Small intestine (tissue), 7 donors: ENCODE results near the gene PCDHGC4. TPM values are rescaled to one million over a fixed set of nuclear protein-coding genes. Genes with fewer than 3 reads are reported as not detected.
A peak's percentile ranks its signal among the peaks of the same experiment; 100 is the strongest.

Experiments
- DNase-seq, 2 donors: peaks; one replicate each; pipeline versions ENCODE4 v3.0.0 to v3.0.0-alpha.2; 2013
- FAIRE-seq: peaks from 2 replicates; lab custom pipeline; 2012; peaks lifted over from hg19 to GRCh38; lab: Jason Lieb, UNC
- H3K27ac ChIP-seq, 3 donors: one replicate each; pipeline ENCODE4 v1.5.1; 2013; ENCODE audit warnings: low read length in 2 of 3, mild to moderate bottlenecking in 2 of 3, control low read depth in 1 of 3, inconsistent platforms in 1 of 3, low read depth in 1 of 3, moderate library complexity in 1 of 3
- H3K27me3 ChIP-seq, 3 donors: one replicate each; pipeline ENCODE4 v1.6.1; 2013; ENCODE audit warnings: low read length in 3 of 3, inconsistent platforms in 1 of 3; ENCODE audit not compliant: control insufficient read depth in 3 of 3, insufficient read depth in 3 of 3
- H3K36me3 ChIP-seq, 3 donors: one replicate each; pipeline ENCODE4 v1.6.1; 2013; ENCODE audit warnings: low read length in 3 of 3, inconsistent platforms in 1 of 3, low read depth in 1 of 3, mild to moderate bottlenecking in 1 of 3, moderate library complexity in 1 of 3; ENCODE audit not compliant: control insufficient read depth in 3 of 3, insufficient read depth in 2 of 3
- H3K4me1 ChIP-seq, 3 donors: one replicate each; pipeline ENCODE4 v1.6.1; 2013; ENCODE audit warnings: low read length in 2 of 3, inconsistent platforms in 1 of 3, low read depth in 1 of 3, mild to moderate bottlenecking in 1 of 3, moderate library complexity in 1 of 3; ENCODE audit not compliant: control insufficient read depth in 3 of 3, insufficient read depth in 2 of 3
- H3K4me3 ChIP-seq, 3 donors: one replicate each; pipeline ENCODE4 v1.5.1; 2013; ENCODE audit warnings: low read length in 3 of 3, control low read depth in 1 of 3, inconsistent platforms in 1 of 3, low read depth in 1 of 3, mild to moderate bottlenecking in 1 of 3, moderate library complexity in 1 of 3
- H3K9me3 ChIP-seq, 2 donors: one replicate each; pipeline ENCODE4 v1.6.1; 2013; ENCODE audit warnings: low read depth in 1 of 2, low read length in 1 of 2; ENCODE audit not compliant: control insufficient read depth in 2 of 2, insufficient read depth in 1 of 2
- WGBS, 3 donors: extraction: QIAGEN DNeasy Blood & Tissue Kit; methylation state at CpG; one replicate each; pipeline ENCODE4 v1.1.7; 2013; 5-methylcytosine and 5-hydroxymethylcytosine counted together
- polyA plus RNA-seq, 4 donors: library from polyadenylated mRNA; stranded (reverse) in 3 of 4; unstranded in 1 of 4; fragments of 200-250 nt in 3 of 4; fragments of 120-200 nt in 1 of 4; gene quantifications; one replicate each; pipeline versions ENCODE4 v1.2.1 to v1.2.3, GENCODE V29; 2013
- donor health status: healthy with polysubstance abuse.
- donor health status: control.
- donor health status: control.
- donor health status: Bipolar disorder and iron deficiency.
- donor health status: healthy.

PCDHGC4 gene
- polyA plus RNA-seq, 4 donors = 0.34 TPM; not detected in 2

- 22 to 42% (median 26%) methylated on average over 63 to 66 of the region's 66 CpGs for WGBS, 3 donors
- Histone ChIP-seq H3K9me3 (no peaks in the 10 kb centered on the region), H3K4me3 (peak overlapping the region in 1 of 3 donors; percentile 9), H3K36me3 (peaks cover 0 to 19% (median 0%) of the 10 kb centered on the region in 3 donors), H3K27ac (no peak overlapping the region), H3K27me3 (peaks cover 16 to 90% (median 19%) of the 10 kb centered on the region in 3 donors), H3K4me1 (no peaks in the 10 kb centered on the region)
- no peak for FAIRE-seq
- no peak for DNase-seq
These were observed 6.7 kb downstream of the PCDHGC4 start for GRCh38 chr5:141491323-141492167.

GRCh38 chr5:141492168-141492885, 7.5 kb downstream of the PCDHGC4 start:
- H3K4me1 ChIP-seq = no peaks in the 10 kb centered on the region
- no peak overlapping the region for H3K27ac ChIP-seq
- H3K4me3 ChIP-seq = peak overlapping the region in 1 of 3 donors; percentile 9
- WGBS, 3 donors = 18 to 41% (median 22%) methylated on average over 60 to 68 of the region's 68 CpGs
- H3K9me3 ChIP-seq = no peaks in the 10 kb centered on the region
- no peak for DNase-seq
- H3K36me3 ChIP-seq = peaks cover 0 to 16% (median 0%) of the 10 kb centered on the region in 3 donors
- H3K27me3 ChIP-seq = peaks cover 16 to 83% (median 19%) of the 10 kb centered on the region in 3 donors
- FAIRE-seq = no peak

- DNase-seq = no peak
- Histone ChIP-seq H3K27ac (peak overlapping the region in 1 of 3 donors; percentile 22), H3K4me1 (no peaks in the 10 kb centered on the region), H3K36me3 (peaks cover 0 to 15% (median 0%) of the 10 kb centered on the region in 3 donors), H3K4me3 (no peak overlapping the region), H3K9me3 (no peaks in the 10 kb centered on the region), H3K27me3 (peaks cover 16 to 73% (median 19%) of the 10 kb centered on the region in 3 donors)
- WGBS, 3 donors = 71 to 73% (median 73%) methylated on average over 10 of the region's 10 CpGs
- no peak for FAIRE-seq
These were observed 8.9 kb downstream of the PCDHGC4 start for GRCh38 chr5:141493500-141494422.

GRCh38 chr5:141494761-141495452, 10.1 kb downstream of the PCDHGC4 start:
- Histone ChIP-seq H3K36me3 (peaks cover 0 to 15% (median 0%) of the 10 kb centered on the region in 3 donors), H3K27ac (peak overlapping the region in 1 of 3 donors; percentile 22), H3K4me3 (no peak overlapping the region), H3K27me3 (peaks cover 13 to 63% (median 19%) of the 10 kb centered on the region in 3 donors), H3K4me1 (no peaks in the 10 kb centered on the region), H3K9me3 (no peaks in the 10 kb centered on the region)
- DNase-seq (no peak), FAIRE-seq (no peak)
- 49 to 63% (median 55%) methylated on average over 21 to 22 of the region's 22 CpGs for whole genome bisulfite sequencing, 3 donors

- Histone ChIP-seq H3K4me1 (no peaks in the 10 kb centered on the region), H3K9me3 (no peaks in the 10 kb centered on the region), H3K4me3 (no peak overlapping the region), H3K36me3 (peaks cover 0 to 15% (median 0%) of the 10 kb centered on the region in 3 donors), H3K27me3 (peaks cover 13 to 58% (median 19%) of the 10 kb centered on the region in 3 donors), H3K27ac (no peak overlapping the region)
- no peak for FAIRE-seq
- WGBS, 3 donors = 76 to 80% (median 77%) methylated on average over 8 of the region's 8 CpGs
- no peak for DNase-seq
These were observed 10.6 kb downstream of the PCDHGC4 start for GRCh38 chr5:141495453-141495811.

GRCh38 chr5:141496038-141496437, 11.2 kb downstream of the PCDHGC4 start:
- H3K4me1 ChIP-seq = no peaks in the 10 kb centered on the region
- no peak overlapping the region for H3K27ac ChIP-seq
- FAIRE-seq (no peak), DNase-seq (no peak)
- no peaks in the 10 kb centered on the region for H3K9me3 ChIP-seq
- WGBS, 3 donors = 65 to 82% (median 68%) methylated on average over 4 of the region's 4 CpGs
- H3K27me3 ChIP-seq = peaks cover 8 to 52% (median 16%) of the 10 kb centered on the region in 3 donors
- H3K36me3 ChIP-seq = peaks cover 0 to 14% (median 0%) of the 10 kb centered on the region in 3 donors
- no peak overlapping the region for H3K4me3 ChIP-seq

- Histone ChIP-seq H3K4me3 (no peak overlapping the region), H3K27ac (no peak overlapping the region), H3K27me3 (no peaks in the 10 kb centered on the region), H3K9me3 (no peaks in the 10 kb centered on the region), H3K36me3 (peaks cover 0 to 6% (median 2%) of the 10 kb centered on the region in 3 donors), H3K4me1 (no peaks in the 10 kb centered on the region)
- DNase-seq (no peak), FAIRE-seq (no peak)
- 85 to 91% (median 88%) methylated on average over 7 of the region's 7 CpGs for WGBS, 3 donors
These were observed 16.9 kb downstream of the PCDHGC4 start for GRCh38 chr5:141501761-141502160.
